Measurements from ENCODE around the gene TAP2. TPM values are rescaled to one million over a fixed set of nuclear protein-coding genes. Genes with fewer than 3 reads are reported as not detected.

Gene TAP2
- total RNA-seq, 6 experiments from 2014 or later: 25.3 to 47.5 (median 39.2) TPM

DNA sequence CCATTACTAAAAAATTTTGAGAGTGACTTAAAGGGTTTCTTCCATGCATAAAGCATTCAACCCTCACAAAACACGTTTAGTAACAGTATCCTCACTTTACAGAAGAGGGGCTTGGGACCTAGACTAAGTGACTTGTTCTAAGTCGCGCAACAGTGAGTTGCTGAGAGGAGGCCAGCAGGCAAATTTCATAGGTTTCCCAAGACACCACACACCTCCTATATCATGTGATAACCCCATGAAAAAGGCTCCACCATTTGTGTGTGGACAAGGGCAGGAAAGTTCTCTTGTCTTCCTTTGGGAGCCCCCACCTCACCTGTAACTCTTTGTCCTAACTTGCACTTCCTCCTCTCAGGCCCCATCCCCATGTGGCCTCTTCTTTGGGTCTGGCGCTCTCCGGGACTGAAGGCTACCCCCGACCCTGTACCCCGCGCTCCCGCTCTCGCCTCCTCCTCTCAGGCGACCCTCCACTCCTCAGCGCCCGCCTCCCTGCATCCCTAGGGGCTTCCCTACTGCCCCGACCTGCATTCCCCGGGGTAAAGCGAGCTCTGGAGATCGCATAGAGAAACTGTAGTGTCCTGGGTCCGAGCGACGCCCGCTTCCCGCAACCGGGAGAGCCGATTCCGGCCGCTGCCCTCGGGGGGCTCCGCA, 4.9 kb upstream of the TAP2 start:
- DNase-seq: no peak
- Mint-ChIP-seq H3K27me3 (ENCODE audit: insufficient read depth) (peaks cover 6% of the 10 kb centered on the region), H3K27ac (peak overlapping the region; percentile 98), H3K36me3 (ENCODE audit: low read depth) (peaks cover 30% of the 10 kb centered on the region), H3K9me3 (no peaks in the 10 kb centered on the region), H3K4me3 (peak overlapping the region; percentile 99), H3K4me1 (ENCODE audit: low read depth) (peaks cover 28% of the 10 kb centered on the region)
- TF ChIP-seq, protein P1, sequence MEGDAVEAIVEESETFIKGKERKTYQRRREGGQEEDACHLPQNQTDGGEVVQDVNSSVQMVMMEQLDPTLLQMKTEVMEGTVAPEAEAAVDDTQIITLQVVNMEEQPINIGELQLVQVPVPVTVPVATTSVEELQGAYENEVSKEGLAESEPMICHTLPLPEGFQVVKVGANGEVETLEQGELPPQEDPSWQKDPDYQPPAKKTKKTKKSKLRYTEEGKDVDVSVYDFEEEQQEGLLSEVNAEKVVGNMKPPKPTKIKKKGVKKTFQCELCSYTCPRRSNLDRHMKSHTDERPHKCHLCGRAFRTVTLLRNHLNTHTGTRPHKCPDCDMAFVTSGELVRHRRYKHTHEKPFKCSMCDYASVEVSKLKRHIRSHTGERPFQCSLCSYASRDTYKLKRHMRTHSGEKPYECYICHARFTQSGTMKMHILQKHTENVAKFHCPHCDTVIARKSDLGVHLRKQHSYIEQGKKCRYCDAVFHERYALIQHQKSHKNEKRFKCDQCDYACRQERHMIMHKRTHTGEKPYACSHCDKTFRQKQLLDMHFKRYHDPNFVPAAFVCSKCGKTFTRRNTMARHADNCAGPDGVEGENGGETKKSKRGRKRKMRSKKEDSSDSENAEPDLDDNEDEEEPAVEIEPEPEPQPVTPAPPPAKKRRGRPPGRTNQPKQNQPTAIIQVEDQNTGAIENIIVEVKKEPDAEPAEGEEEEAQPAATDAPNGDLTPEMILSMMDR (IDR thresholded peaks at IDR 0.05): no peak

DNA sequence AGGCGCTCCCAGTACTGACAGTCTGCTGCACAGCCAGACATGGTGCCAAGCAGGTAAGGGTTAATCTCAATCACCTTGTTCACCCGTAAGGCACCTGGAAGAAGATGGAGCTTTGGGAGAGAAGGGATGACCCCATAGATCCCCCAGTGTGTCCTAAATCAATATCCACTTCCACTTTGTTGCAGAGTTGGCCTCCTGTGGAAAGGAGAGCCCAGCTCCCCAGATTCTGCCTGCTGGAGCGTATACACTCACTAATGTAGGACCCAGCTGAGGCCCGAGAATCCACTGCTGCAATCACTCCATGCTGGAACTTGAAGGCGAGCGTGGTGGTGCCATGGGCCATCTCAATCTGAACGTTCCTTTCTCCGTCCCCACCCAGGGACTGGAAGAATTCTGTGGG, 4.2 kb upstream of the TAP2 start:
- Mint-ChIP-seq H3K36me3 (ENCODE audit: low read depth) (peaks cover 23% of the 10 kb centered on the region), H3K27me3 (ENCODE audit: insufficient read depth) (peaks cover 6% of the 10 kb centered on the region), H3K9me3 (no peaks in the 10 kb centered on the region), H3K4me3 (peak overlapping the region; percentile 99), H3K27ac (peak overlapping the region; percentile 98), H3K4me1 (ENCODE audit: low read depth) (peaks cover 29% of the 10 kb centered on the region)
- no peak for DNase-seq
- TF ChIP-seq, protein P1 (IDR thresholded peaks at IDR 0.05): no peak

DNA sequence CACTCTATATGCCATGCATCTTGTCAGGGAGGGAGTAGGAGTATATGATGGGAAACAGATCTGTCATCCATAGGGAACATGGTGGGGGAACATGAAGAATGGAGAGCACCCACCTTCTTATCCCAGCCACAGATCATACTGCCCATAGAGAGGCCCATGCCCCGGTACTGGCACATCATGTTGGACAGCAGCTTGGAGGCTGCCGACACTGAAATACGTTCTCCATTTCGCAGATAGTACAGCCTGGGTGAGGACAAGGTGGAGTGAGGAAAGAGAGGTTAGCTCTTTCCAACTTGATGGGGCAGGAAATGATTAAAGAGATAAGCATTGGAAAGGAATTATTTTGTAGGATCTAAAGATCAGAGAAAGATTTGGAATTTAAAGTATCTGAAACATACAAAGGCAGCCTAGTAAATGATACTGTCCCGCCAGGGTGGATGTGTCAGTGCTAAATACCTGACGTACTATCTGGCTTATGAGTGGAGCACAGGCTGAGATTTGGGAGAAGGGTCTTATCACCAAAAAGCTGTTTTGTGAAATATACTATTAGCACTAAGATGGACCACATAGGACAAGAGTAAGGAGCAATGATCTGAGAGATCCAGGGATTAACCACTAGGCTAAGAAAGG, 3.6 kb upstream of the TAP2 start:
- Mint-ChIP-seq H3K4me3 (no peak overlapping the region), H3K4me1 (ENCODE audit: low read depth) (peaks cover 34% of the 10 kb centered on the region), H3K36me3 (ENCODE audit: low read depth) (peaks cover 18% of the 10 kb centered on the region), H3K27ac (peak overlapping the region; percentile 8; the same call in 1 of the 2 replicates), H3K9me3 (no peaks in the 10 kb centered on the region), H3K27me3 (ENCODE audit: insufficient read depth) (peaks cover 6% of the 10 kb centered on the region)
- TF ChIP-seq, protein P1 (IDR thresholded peaks at IDR 0.05): no peak
- no peak for DNase-seq

DNA sequence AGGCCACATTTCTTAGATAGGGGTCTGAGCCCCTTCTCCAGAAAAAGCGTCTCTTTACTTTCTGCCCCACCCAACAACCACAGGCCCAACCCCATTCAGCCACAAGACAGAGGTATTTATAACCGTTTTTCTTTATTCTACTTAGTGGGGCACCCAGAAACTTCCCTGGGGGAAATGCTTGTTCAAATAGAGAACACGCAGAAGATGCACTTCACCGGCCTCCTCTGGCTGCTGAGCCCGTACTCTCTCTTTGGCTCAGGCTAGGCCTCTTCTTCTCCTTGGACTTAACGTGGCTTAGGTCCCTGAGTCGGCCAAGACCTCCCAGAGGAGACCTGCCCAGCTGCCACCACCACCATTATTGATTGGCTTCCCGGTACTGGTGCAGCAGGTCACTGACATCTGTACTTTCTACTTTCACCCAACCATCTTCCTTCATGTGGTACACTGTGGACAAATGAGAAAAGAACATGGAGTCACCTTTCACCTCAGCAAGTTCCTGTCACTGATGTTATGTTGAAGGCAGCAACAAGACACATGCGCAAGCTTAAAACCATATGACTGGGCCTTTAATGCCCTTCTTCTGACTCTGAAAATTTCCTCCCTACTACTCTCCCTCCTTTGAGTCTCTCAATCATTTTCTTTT, 2.2 kb upstream of the TAP2 start:
- Mint-ChIP-seq H3K27me3 (ENCODE audit: insufficient read depth) (peaks cover 6% of the 10 kb centered on the region), H3K4me1 (ENCODE audit: low read depth) (peaks cover 48% of the 10 kb centered on the region), H3K27ac (no peak overlapping the region), H3K9me3 (no peaks in the 10 kb centered on the region), H3K36me3 (ENCODE audit: low read depth) (peaks cover 15% of the 10 kb centered on the region), H3K4me3 (no peak overlapping the region)
- DNase-seq: no peak
- TF ChIP-seq, protein P1 (IDR thresholded peaks at IDR 0.05): no peak

DNA sequence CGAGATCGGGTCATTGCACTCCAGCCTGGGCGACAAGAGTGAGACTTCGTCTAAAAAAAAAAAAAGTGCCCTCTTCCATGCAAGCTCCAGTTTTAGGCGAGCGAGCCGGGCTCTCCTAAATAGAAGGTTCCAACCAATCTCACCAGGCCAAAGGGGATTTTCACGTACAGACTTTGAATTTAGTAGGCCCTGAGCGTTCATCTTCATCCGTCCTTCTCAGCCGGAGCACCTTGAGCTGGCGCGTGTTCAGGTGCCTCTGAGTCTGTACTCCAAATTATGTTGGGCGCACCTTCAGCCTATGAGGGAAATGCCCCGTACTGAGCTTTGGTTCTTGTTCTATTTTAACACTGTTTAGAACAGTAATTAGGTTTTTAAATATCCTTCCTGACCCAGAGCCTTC, 817 bp upstream of the TAP2 start:
- TF ChIP-seq, protein P1 (IDR thresholded peaks at IDR 0.05): no peak
- Mint-ChIP-seq H3K27ac (no peak overlapping the region), H3K9me3 (no peaks in the 10 kb centered on the region), H3K36me3 (ENCODE audit: low read depth) (peaks cover 15% of the 10 kb centered on the region), H3K4me1 (ENCODE audit: low read depth) (peaks cover 46% of the 10 kb centered on the region), H3K4me3 (no peak overlapping the region), H3K27me3 (ENCODE audit: insufficient read depth) (peaks cover 4% of the 10 kb centered on the region)
- no peak for DNase-seq

Measured in HFFc6 (cell line).